T-helper 17 cell (primary cell): ENCODE results near the gene PCDHB5. TPM values are rescaled to one million over a fixed set of nuclear protein-coding genes. Genes with fewer than 3 reads are reported as not detected.

ENCODE experiments used
- total RNA-seq, 4 donors: library from RNA in 2 of 4; stranded (reverse) in 2 of 4; gene quantifications; one replicate each; pipeline ENCODE4 v1.2.3 and lab custom pipeline; 2022 to 2026

PCDHB5 gene
- total RNA-seq, 2 donors from 2014 or later = 0.12 to 0.34 TPM

Other genes starting within 250 kb of the PCDHB5 start
- gene PCDHAC1, start 208.9 kb upstream of the PCDHB5 start, total RNA-seq = not detected
- gene PCDHAC2, start 168.7 kb upstream of the PCDHB5 start, total RNA-seq = not detected
- gene PCDHB1, start 83.8 kb upstream of the PCDHB5 start, total RNA-seq = not detected
- under 1 TPM; 0.13 to 0.25 TPM for gene PCDHB2, start 40.6 kb upstream of the PCDHB5 start, total RNA-seq
- not detected for gene PCDHB3, start 34.7 kb upstream of the PCDHB5 start, total RNA-seq
- gene PCDHB4, start 13.4 kb upstream of the PCDHB5 start, total RNA-seq = not detected
- gene PCDHB6, start 14.9 kb downstream of the PCDHB5 start, total RNA-seq = not detected
- gene PCDHB7, start 37.4 kb downstream of the PCDHB5 start, total RNA-seq = not detected
- not detected for gene PCDHB8, start 42.6 kb downstream of the PCDHB5 start, total RNA-seq
- not detected for gene PCDHB16, start 47.2 kb downstream of the PCDHB5 start, total RNA-seq
- 1 to 10 TPM in 1 of 2 donors, not detected in 1; 1.0 TPM for gene PCDHB9, start 52.0 kb downstream of the PCDHB5 start, total RNA-seq
- gene PCDHB10, start 57.1 kb downstream of the PCDHB5 start, total RNA-seq = not detected
- gene PCDHB11, start 64.4 kb downstream of the PCDHB5 start, total RNA-seq = not detected
- gene PCDHB12, start 73.5 kb downstream of the PCDHB5 start, total RNA-seq = not detected
- gene PCDHB13, start 78.7 kb downstream of the PCDHB5 start, total RNA-seq = not detected
- not detected for gene PCDHB14, start 88.1 kb downstream of the PCDHB5 start, total RNA-seq
- under 1 TPM in 1 of 2 donors, not detected in 1; 0.10 TPM for gene PCDHB15, start 110.2 kb downstream of the PCDHB5 start, total RNA-seq
- under 1 TPM; 0.65 to 0.70 TPM for gene SLC25A2, start 168.8 kb downstream of the PCDHB5 start, total RNA-seq
- 10 to 100 TPM; 74.4 to 90.7 TPM for gene TAF7, start 185.6 kb downstream of the PCDHB5 start, total RNA-seq
- not detected for gene PCDHGA1, start 195.3 kb downstream of the PCDHB5 start, total RNA-seq
- not detected for gene PCDHGA2, start 203.6 kb downstream of the PCDHB5 start, total RNA-seq
- gene PCDHGA3, start 208.6 kb downstream of the PCDHB5 start, total RNA-seq = under 1 TPM in 1 of 2 donors, not detected in 1; 0.22 TPM
- gene PCDHGB1, start 214.9 kb downstream of the PCDHB5 start, total RNA-seq = under 1 TPM in 1 of 2 donors, not detected in 1; 0.13 TPM
- under 1 TPM in 1 of 2 donors, not detected in 1; 0.12 TPM for gene PCDHGA4, start 219.8 kb downstream of the PCDHB5 start, total RNA-seq
- under 1 TPM; 0.44 to 0.45 TPM for gene PCDHGB2, start 224.8 kb downstream of the PCDHB5 start, total RNA-seq
- under 1 TPM in 1 of 2 donors, not detected in 1; 0.16 TPM for gene PCDHGA5, start 229.0 kb downstream of the PCDHB5 start, total RNA-seq
- under 1 TPM; 0.13 to 0.32 TPM for gene PCDHGB3, start 235.0 kb downstream of the PCDHB5 start, total RNA-seq
- under 1 TPM; 0.10 to 0.40 TPM for gene PCDHGA6, start 238.7 kb downstream of the PCDHB5 start, total RNA-seq
- under 1 TPM in 1 of 2 donors, not detected in 1; 0.25 TPM for gene PCDHGA7, start 247.5 kb downstream of the PCDHB5 start, total RNA-seq